ENCODE data around the gene SPNS3.

Gene SPNS3

GRCh38 chr17:4536742-4537411 is 103.1 kb downstream of the SPNS3 start:
- no CpG with 5 or more reads among the region's 18 CpGs for WGBS, 2 donors (ENCODE audit: extremely low coverage in 2 of 2, insufficient read length in 2 of 2, insufficient replicate concordance in 1 of 2)
- peaks cover 0 to 3% (median 0%) of the 10 kb centered on the region in 3 experiments for H3K27me3 ChIP-seq (ENCODE audit: control insufficient read depth in 3 of 3, insufficient read depth in 3 of 3, low read depth in 1 of 3, low read length in 3 of 3)
- peaks cover 10 to 20% of the 10 kb centered on the region in 2 donors for H3K4me1 ChIP-seq (ENCODE audit: control insufficient read depth in 2 of 2, insufficient read depth in 1 of 2, low read depth in 1 of 2, low read length in 2 of 2)
- peaks cover 11% of the 10 kb centered on the region for H3K79me1 ChIP-seq (ENCODE audit: low read depth, low read length)
- no peak for DNase-seq (ENCODE audit: low spot score)
- H3K27ac ChIP-seq (replicated peaks; ENCODE audit: low read length), result no peak overlapping the region
- peak overlapping the region; percentile 87 for H3K18ac ChIP-seq (ENCODE audit: low read length)
- no peak overlapping the region for H3K4me3 ChIP-seq (ENCODE audit: low read length in 2 of 2)
- H2AFZ ChIP-seq (ENCODE audit: low read length), result no peak overlapping the region
- no peak overlapping the region for H3K4me2 ChIP-seq (ENCODE audit: insufficient read depth, low read length, poor library complexity, severe bottlenecking)
- peak overlapping the region; percentile 89 for H3K14ac ChIP-seq (ENCODE audit: low read length)
- H2BK15ac ChIP-seq (ENCODE audit: low read length), result peak overlapping the region; percentile 92
- peak overlapping the region; percentile 53 for H2BK5ac ChIP-seq (ENCODE audit: low read length)
- no peak overlapping the region for H2BK12ac ChIP-seq (ENCODE audit: low read length)
- H3K9me3 ChIP-seq (replicated peaks in 1 of 2; ENCODE audit: control insufficient read depth in 2 of 2, insufficient read depth in 1 of 2, low read depth in 1 of 2, low read length in 2 of 2), result no peaks in the 10 kb centered on the region
- H3K36me3 ChIP-seq (replicated peaks in 1 of 2; ENCODE audit: control insufficient read depth in 2 of 2, insufficient read depth in 2 of 2, low read length in 2 of 2), result peaks cover 20 to 42% of the 10 kb centered on the region in 2 donors
- peak overlapping the region; percentile 95 for H2AK5ac ChIP-seq (ENCODE audit: low read depth, low read length)
- no peak overlapping the region for H2BK120ac ChIP-seq (ENCODE audit: low read depth, low read length)
- peak overlapping the region; percentile 81 for H3K9ac ChIP-seq (ENCODE audit: low read depth, low read length, poor library complexity)
- H3K4ac ChIP-seq (ENCODE audit: low read length), result no peak overlapping the region
- H4K8ac ChIP-seq (ENCODE audit: low read depth, low read length), result peak overlapping the region; percentile 92
- peak overlapping the region; percentile 95 for H3K23ac ChIP-seq (ENCODE audit: low read depth, low read length, poor library complexity)
- no peak overlapping the region for H4K91ac ChIP-seq (ENCODE audit: low read depth, low read length, poor library complexity)

Data from neuronal stem cell (in vitro differentiated cells).